H9 (cell line): ENCODE measurements around the gene F10. TPM values are rescaled to one million over a fixed set of nuclear protein-coding genes. Genes with fewer than 3 reads are reported as not detected.

Experiments
- DNase-seq: peaks from one replicate; pipeline ENCODE4 v3.0.0-alpha.2; 2017
- H2AFZ ChIP-seq: one replicate; pipeline ENCODE4 v1.6.1; 2013; ENCODE audit warnings: mild to moderate bottlenecking, low read length, control low read depth, moderate library complexity
- H2AK5ac ChIP-seq: 2 replicates; pipeline ENCODE4 v1.6.1; 2013; ENCODE audit warnings: low read length, control low read depth, mixed read lengths; ENCODE audit not compliant: insufficient read length
- H2BK120ac ChIP-seq: one replicate; pipeline ENCODE4 v1.6.1; 2013; ENCODE audit warnings: low read depth, mild to moderate bottlenecking, low read length, control low read depth, inconsistent platforms; ENCODE audit not compliant: poor library complexity, severe bottlenecking
- H2BK12ac ChIP-seq: 2 replicates; pipeline ENCODE4 v1.6.1; 2013; ENCODE audit warnings: low read length, control low read depth, mixed read lengths, low read depth; ENCODE audit not compliant: insufficient read length
- H2BK15ac ChIP-seq: 2 replicates; pipeline ENCODE4 v1.6.1; 2013; ENCODE audit warnings: low read depth, low read length, control low read depth
- H2BK20ac ChIP-seq: one replicate; pipeline ENCODE4 v1.6.1; 2013; ENCODE audit warnings: low read depth, mild to moderate bottlenecking, low read length, control low read depth, inconsistent platforms; ENCODE audit not compliant: poor library complexity, severe bottlenecking
- H2BK5ac ChIP-seq: 2 replicates; pipeline ENCODE4 v1.6.1; 2013; ENCODE audit warnings: low read length, control low read depth, mixed read lengths; ENCODE audit not compliant: insufficient read length
- H3K14ac ChIP-seq: 2 replicates; pipeline ENCODE4 v1.6.1; 2013; ENCODE audit warnings: low read length, control low read depth; ENCODE audit not compliant: insufficient read depth
- H3K18ac ChIP-seq: 2 replicates; pipeline ENCODE4 v1.6.1; 2013; ENCODE audit warnings: low read depth, mild to moderate bottlenecking, mixed read lengths, low read length, control low read depth; ENCODE audit not compliant: insufficient read length
- H3K23ac ChIP-seq: 2 replicates; pipeline ENCODE4 v1.6.1; 2013; ENCODE audit warnings: low read length, control low read depth, mixed read lengths, low read depth; ENCODE audit not compliant: insufficient read length
- H3K23me2 ChIP-seq: 2 replicates; pipeline ENCODE4 v1.6.1; 2013; ENCODE audit warnings: low read depth, mild to moderate bottlenecking, mixed read lengths, low read length, control low read depth; ENCODE audit not compliant: insufficient read length, poor library complexity, severe bottlenecking
- H3K27ac ChIP-seq: 2 replicates; pipeline ENCODE4 v1.5.1; 2013; ENCODE audit warnings: low read length, control low read depth, mixed read lengths, low read depth; ENCODE audit not compliant: insufficient read length
- H3K27me3 ChIP-seq: 2 replicates; pipeline ENCODE4 v1.6.1; 2013; ENCODE audit warnings: low read length, control low read depth, inconsistent platforms; ENCODE audit not compliant: insufficient read depth
- H3K4ac ChIP-seq: 2 replicates; pipeline ENCODE4 v1.6.1; 2013; ENCODE audit warnings: low read depth, mild to moderate bottlenecking, control low read depth, inconsistent platforms, low read length, moderate library complexity
- H3K4me1 ChIP-seq: 2 replicates; pipeline ENCODE4 v1.6.1; 2013; ENCODE audit warnings: low read length, control low read depth, inconsistent platforms; ENCODE audit not compliant: insufficient read depth
- H3K4me2 ChIP-seq: 2 replicates; pipeline ENCODE4 v1.6.1; 2013; ENCODE audit warnings: low read length, control low read depth, mixed read lengths; ENCODE audit not compliant: insufficient read length, insufficient read depth
- H3K56ac ChIP-seq: 2 replicates; pipeline ENCODE4 v1.6.1; 2013; ENCODE audit warnings: low read depth, mild to moderate bottlenecking, mixed read lengths, low read length, control low read depth; ENCODE audit not compliant: insufficient read length
- H3K79me1 ChIP-seq: 2 replicates; pipeline ENCODE4 v1.6.1; 2013; ENCODE audit warnings: low read depth, mild to moderate bottlenecking, moderate library complexity, low read length, control low read depth, inconsistent platforms; ENCODE audit not compliant: insufficient read depth, poor library complexity, severe bottlenecking
- H3K79me2 ChIP-seq: 2 replicates; pipeline ENCODE4 v1.6.1; 2013; ENCODE audit warnings: low read length, control low read depth, inconsistent platforms; ENCODE audit not compliant: insufficient read depth
- H3K9ac ChIP-seq: 2 replicates; pipeline ENCODE4 v1.6.1; 2013; ENCODE audit warnings: low read length, control low read depth, mixed read lengths; ENCODE audit not compliant: insufficient read length; ENCODE audit errors: extremely low read depth
- H3K9me3 ChIP-seq: one replicate; pipeline ENCODE4 v1.6.1; 2013; ENCODE audit warnings: low read depth, low read length, inconsistent platforms; ENCODE audit not compliant: control insufficient read depth
- H3T11ph ChIP-seq: one replicate; pipeline ENCODE4 v1.6.1; 2013; ENCODE audit warnings: mild to moderate bottlenecking, low read length, control low read depth, inconsistent platforms
- H4K20me1 ChIP-seq: one replicate; pipeline ENCODE4 v1.6.1; 2013; ENCODE audit not compliant: control insufficient read depth, insufficient read length, insufficient read depth
- H4K5ac ChIP-seq: 2 replicates; pipeline ENCODE4 v1.6.1; 2013; ENCODE audit warnings: low read depth, mild to moderate bottlenecking, mixed read lengths, low read length, control low read depth; ENCODE audit not compliant: insufficient read length
- H4K8ac ChIP-seq: replicated peaks from 2 replicates; pipeline ENCODE4 v1.6.1; 2013; ENCODE audit warnings: low read length, control low read depth, mixed read lengths, low read depth; ENCODE audit not compliant: insufficient read length
- H4K91ac ChIP-seq: 2 replicates; pipeline ENCODE4 v1.6.1; 2013; ENCODE audit warnings: low read depth, mild to moderate bottlenecking, moderate library complexity, mixed read lengths, low read length, control low read depth; ENCODE audit not compliant: insufficient read length
- H3K27ac Mint-ChIP-seq, 3 experiments: 2 replicates in 2 of 3; 3 replicates in 1 of 3; pipeline ENCODE4 v1.8.0; 2020 to 2021; ENCODE audit warnings: mixed read lengths in 3 of 3, mild to moderate bottlenecking in 1 of 3, moderate library complexity in 1 of 3
- H3K27me3 Mint-ChIP-seq: 2 replicates; pipeline ENCODE4 v1.8.0; 2021; ENCODE audit warnings: low read depth, mild to moderate bottlenecking, moderate library complexity, mixed read lengths
- H3K36me3 Mint-ChIP-seq, 3 experiments: 2 replicates in 2 of 3; 3 replicates in 1 of 3; pipeline ENCODE4 v1.8.0; 2020 to 2021; ENCODE audit warnings: low read depth in 3 of 3, mixed read lengths in 3 of 3; ENCODE audit not compliant: insufficient read depth in 1 of 3
- H3K4me1 Mint-ChIP-seq, 2 experiments: 2 replicates each; pipeline ENCODE4 v1.8.0; 2020; ENCODE audit warnings: mixed read lengths in 2 of 2
- H3K4me3 Mint-ChIP-seq, 2 experiments: 2 replicates in 1 of 2; 3 replicates in 1 of 2; pipeline ENCODE4 v1.8.0; 2020 to 2021; ENCODE audit warnings: mild to moderate bottlenecking in 2 of 2, mixed read lengths in 2 of 2, moderate library complexity in 1 of 2
- H3K9me3 Mint-ChIP-seq, 2 experiments: 2 replicates in 1 of 2; 3 replicates in 1 of 2; pipeline ENCODE4 v1.8.0; 2020; ENCODE audit warnings: mild to moderate bottlenecking in 2 of 2, mixed read lengths in 2 of 2, moderate library complexity in 1 of 2
- CTCF ChIP-seq: fragments of 200-600 bp; sonication (generic); conservative IDR thresholded peaks from 3 replicates; pipeline ENCODE4 v1.8.0; 2021; ENCODE audit warnings: antibody characterized with exemption, mild to moderate bottlenecking
- WGBS: extraction: QIAGEN DNeasy Blood & Tissue Kit; methylation state at CpG from one replicate; pipeline ENCODE4 v1.1.7; 2013; ENCODE audit warnings: missing lambda C conversion rate, low lambda C conversion rate, mixed read lengths; ENCODE audit not compliant: insufficient read length; ENCODE audit errors: extremely low coverage; 5-methylcytosine and 5-hydroxymethylcytosine counted together
- total RNA-seq: library from RNA; stranded (reverse); gene quantifications from 2 replicates; pipeline ENCODE4 v1.2.1, GENCODE V29; 2021

The F10 gene
- total RNA-seq, 1 experiment from 2014 or later, result 1.7 TPM

DNA sequence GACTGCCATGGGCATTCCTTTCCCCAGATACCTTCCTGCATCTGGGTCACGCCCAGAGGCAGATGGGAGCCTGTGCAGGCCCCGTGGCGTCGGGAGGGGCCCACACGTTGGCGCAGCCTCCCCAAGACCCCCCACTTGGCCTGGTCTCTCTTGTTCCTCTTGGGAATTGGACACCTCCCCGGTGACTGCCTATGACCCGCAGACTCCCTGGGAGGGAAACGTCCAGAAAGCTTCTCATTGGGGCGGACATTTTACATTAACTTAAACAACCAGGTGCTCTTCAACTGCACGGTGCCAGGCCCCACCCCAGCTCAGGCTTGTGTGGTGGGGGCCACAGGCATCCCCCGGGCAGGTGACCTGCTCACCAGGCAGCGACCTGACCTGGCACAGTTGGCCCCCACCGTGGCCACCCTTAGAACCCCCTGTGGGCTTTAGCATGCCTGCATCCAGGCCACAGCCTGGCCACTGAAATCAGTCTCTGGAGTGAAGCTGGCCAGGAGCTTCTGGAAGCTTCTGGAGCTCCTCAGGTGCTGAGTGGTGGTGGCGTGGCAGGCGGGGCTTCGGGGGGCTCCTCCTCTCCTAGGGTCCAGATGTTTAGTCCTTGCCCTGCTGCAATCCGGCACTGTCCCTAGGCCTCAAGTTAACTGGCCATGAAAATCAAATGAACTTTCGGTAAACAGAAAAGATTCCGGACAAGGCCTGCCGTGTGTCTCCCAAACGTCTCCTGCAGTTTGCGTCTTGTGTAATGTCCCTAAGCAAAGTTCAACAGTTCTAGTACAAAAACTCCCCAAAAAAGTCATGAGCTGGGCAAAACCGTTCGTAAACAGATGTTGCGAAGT, 27.3 kb downstream of the F10 start:
- H2AK5ac ChIP-seq, result no peak overlapping the region
- Mint-ChIP-seq H3K36me3 (no peaks in the 10 kb centered on the region; a peak in 2 of 7 replicates), H3K27ac (peak overlapping the region in 1 of 3 experiments; percentile 27; a peak in 1 of 7 replicates), H3K4me3 (no peak overlapping the region), H3K27me3 (peaks cover 32% of the 10 kb centered on the region), H3K4me1 (peaks cover 19 to 25% of the 10 kb centered on the region in 2 experiments), H3K9me3 (no peaks in the 10 kb centered on the region; a peak in 1 of 5 replicates)
- peaks cover 12% of the 10 kb centered on the region for H3K23me2 ChIP-seq
- H4K91ac ChIP-seq, result no peak overlapping the region
- no peak overlapping the region for H3K4me2 ChIP-seq
- WGBS, result no CpG with 5 or more reads among the region's 26 CpGs
- H4K20me1 ChIP-seq, result no peaks in the 10 kb centered on the region
- no peak for TF ChIP-seq CTCF
- H3K79me1 ChIP-seq, result no peaks in the 10 kb centered on the region
- no peak overlapping the region for H3K18ac ChIP-seq
- H2BK15ac ChIP-seq, result no peak overlapping the region
- H2AFZ ChIP-seq, result no peak overlapping the region
- DNase-seq, result peak; percentile 22
- H3K9ac ChIP-seq, result no peak overlapping the region
- no peak overlapping the region for H3K4ac ChIP-seq
- no peak overlapping the region for H2BK12ac ChIP-seq
- H3K79me2 ChIP-seq, result no peaks in the 10 kb centered on the region
- H2BK20ac ChIP-seq, result no peak overlapping the region
- H3K23ac ChIP-seq, result no peak overlapping the region
- H3T11ph ChIP-seq, result no peak overlapping the region
- H3K56ac ChIP-seq, result no peak overlapping the region
- no peaks in the 10 kb centered on the region; the same call in 1 of the 2 replicates for H3K27me3 ChIP-seq
- no peak overlapping the region for H2BK120ac ChIP-seq
- H3K4me1 ChIP-seq, result no peaks in the 10 kb centered on the region
- H3K9me3 ChIP-seq, result no peaks in the 10 kb centered on the region
- no peak overlapping the region for H2BK5ac ChIP-seq
- H3K14ac ChIP-seq, result no peak overlapping the region
- no peak overlapping the region for H4K8ac ChIP-seq
- H4K5ac ChIP-seq, result no peak overlapping the region
- no peak overlapping the region for H3K27ac ChIP-seq
